K562 (cell line): ENCODE data around the gene SH3BGRL3. TPM values are rescaled to one million over a fixed set of nuclear protein-coding genes. Genes with fewer than 3 reads are reported as not detected.

Experiments used
- BRF1 ChIP-seq: IDR thresholded peaks from 3 replicates; pipeline ENCODE4 v1.6.1; 2011; ENCODE audit warnings: borderline replicate concordance, mild to moderate bottlenecking; ENCODE audit not compliant: insufficient read length; ENCODE audit errors: extremely low read depth
- CCAR2 ChIP-seq: fragments of 200-400 bp; formaldehyde crosslinking; IDR thresholded peaks from 2 replicates; pipeline ENCODE4 v1.6.1; 2017; ENCODE audit warnings: mild to moderate bottlenecking, low read depth, low read length
- COPS2 ChIP-seq: fragments of 450-650 bp; conservative IDR thresholded peaks from 2 replicates; pipeline ENCODE4 v1.6.1; 2016; ENCODE audit warnings: mild to moderate bottlenecking, moderate library complexity
- CREB1 ChIP-seq, 2 experiments: sonication (generic) in 1 of 2; formaldehyde crosslinking in 1 of 2; IDR thresholded peaks; 2 replicates each; pipeline versions ENCODE4 v1.6.1 to v1.8.0; 2012 to 2022; ENCODE audit warnings: inconsistent platforms in 1 of 2, mild to moderate bottlenecking in 1 of 2, missing genetic modification reagents in 1 of 2, moderate library complexity in 1 of 2
- GTF2F1 ChIP-seq: IDR thresholded peaks from 2 replicates; pipeline ENCODE4 v1.6.1; 2011; ENCODE audit warnings: low read depth, low read length, improper control_type of control experiment
- NCOA2 ChIP-seq, 2 experiments: fragments of 450-650 bp; IDR thresholded peaks; 2 replicates each; pipeline ENCODE4 v1.6.1; 2018; ENCODE audit warnings: mild to moderate bottlenecking in 2 of 2, moderate library complexity in 1 of 2; ENCODE audit not compliant: partially characterized antibody in 2 of 2
- NFE2L1 ChIP-seq: fragments of 450-650 bp; IDR thresholded peaks from 2 replicates; pipeline ENCODE4 v1.6.1; 2016; ENCODE audit warnings: missing genetic modification characterization, low read depth, mild to moderate bottlenecking, missing compliant biosample characterization, moderate library complexity, borderline replicate concordance
- NONO ChIP-seq, 2 experiments: fragments of 200-400 bp in 1 of 2; fragments of 450-650 bp in 1 of 2; formaldehyde crosslinking in 1 of 2; IDR thresholded peaks; 2 replicates each; pipeline ENCODE4 v1.6.1; 2017; ENCODE audit warnings: low read depth in 2 of 2, mild to moderate bottlenecking in 2 of 2, moderate library complexity in 2 of 2, low read length in 1 of 2
- RBM15 ChIP-seq: fragments of 200-400 bp; formaldehyde crosslinking; IDR thresholded peaks from 2 replicates; pipeline ENCODE4 v1.6.1; 2018; ENCODE audit warnings: mild to moderate bottlenecking, low read length, moderate library complexity; ENCODE audit not compliant: insufficient read depth
- TBL1XR1 ChIP-seq, 2 experiments: IDR thresholded peaks; 2 replicates each; pipeline ENCODE4 v1.6.1; 2012; ENCODE audit warnings: improper control_type of control experiment in 2 of 2, low read length in 2 of 2, mild to moderate bottlenecking in 1 of 2
- TRIM25 ChIP-seq: fragments of 450-650 bp; IDR thresholded peaks from 2 replicates; pipeline ENCODE4 v1.7.0; 2016; ENCODE audit warnings: borderline replicate concordance
- WHSC1 ChIP-seq: IDR thresholded peaks from one replicate; pipeline ENCODE4 v1.6.1; 2012; ENCODE audit warnings: low read length, control low read depth, inconsistent platforms
- ZBTB1 ChIP-seq: sonication (generic); formaldehyde crosslinking; IDR thresholded peaks from 2 replicates; pipeline ENCODE4 v1.8.1; 2023; ENCODE audit warnings: missing genetic modification reagents, low read depth, mild to moderate bottlenecking, borderline replicate concordance
- ZFP36 ChIP-seq: fragments of 150-350 bp; IDR thresholded peaks from 2 replicates; pipeline ENCODE4 v1.6.1; 2018; ENCODE audit warnings: low read length, low read depth; ENCODE audit not compliant: partially characterized antibody
- ZKSCAN8 ChIP-seq: fragments of 200-800 bp; sonication (Bioruptor generic); IDR thresholded peaks from 2 replicates; pipeline ENCODE4 v1.6.1; 2016; ENCODE audit warnings: missing genetic modification characterization, missing compliant biosample characterization
- ZNF584 ChIP-seq: fragments of 200-800 bp; sonication (Bioruptor generic); IDR thresholded peaks from 2 replicates; pipeline ENCODE4 v1.6.1; 2016; ENCODE audit warnings: low read depth, mild to moderate bottlenecking, missing genetic modification characterization, missing compliant biosample characterization
- ZNF77 ChIP-seq: fragments of 250-450 bp; sonication (Bioruptor Pico); IDR thresholded peaks from 2 replicates; pipeline ENCODE4 v1.5.0; 2020
- polyA plus RNA-seq, 8 experiments: library from polyadenylated mRNA; depleted of rRNA in 4 of 8; stranded (reverse) in 5 of 8; unstranded in 3 of 8; fragments of >200 nt; fragmentation: Nextera tagmentation in 2 of 8; fragmentation: Illumina TruSeq in 1 of 8; extraction: Ambion mirVana in 2 of 8; extraction: Trizol in 1 of 8; gene quantifications; 2 replicates each; pipeline versions ENCODE4 v1.2.1 to v1.2.3, GENCODE V29; 2011 to 2014; ENCODE audit warnings: inconsistent platforms in 1 of 8, missing spikeins in 1 of 8
- total RNA-seq, 7 experiments: library from RNA; depleted of rRNA in 6 of 7; stranded (reverse); fragments of >200 nt in 6 of 7; fragmentation: Illumina TruSeq in 2 of 7; extraction: Trizol in 2 of 7; gene quantifications; 2 replicates each; pipeline versions ENCODE4 v1.2.1 to v1.2.3, GENCODE V29; 2011 to 2021; ENCODE audit warnings: low replicate concordance in 1 of 7
- TF ChIP-seq, protein P1 (sequence below): fragments of 450-650 bp; IDR thresholded peaks from 2 replicates; pipeline ENCODE4 v1.6.1; 2017; ENCODE audit warnings: antibody characterized with exemption, mild to moderate bottlenecking
- TF ChIP-seq, protein P2 (sequence below): fragments of 250-450 bp; sonication (Bioruptor Pico); IDR thresholded peaks from 2 replicates; pipeline ENCODE4 v1.5.1; 2021; ENCODE audit warnings: mild to moderate bottlenecking

SH3BGRL3 gene
- total and polyA plus RNA-seq, 9 of the 15 experiments (the other 6 are each of a cell fraction or from before 2014, with no cell fraction given), result 30.3 to 140 (median 54.2) TPM

- TF ChIP-seq, protein P1, sequence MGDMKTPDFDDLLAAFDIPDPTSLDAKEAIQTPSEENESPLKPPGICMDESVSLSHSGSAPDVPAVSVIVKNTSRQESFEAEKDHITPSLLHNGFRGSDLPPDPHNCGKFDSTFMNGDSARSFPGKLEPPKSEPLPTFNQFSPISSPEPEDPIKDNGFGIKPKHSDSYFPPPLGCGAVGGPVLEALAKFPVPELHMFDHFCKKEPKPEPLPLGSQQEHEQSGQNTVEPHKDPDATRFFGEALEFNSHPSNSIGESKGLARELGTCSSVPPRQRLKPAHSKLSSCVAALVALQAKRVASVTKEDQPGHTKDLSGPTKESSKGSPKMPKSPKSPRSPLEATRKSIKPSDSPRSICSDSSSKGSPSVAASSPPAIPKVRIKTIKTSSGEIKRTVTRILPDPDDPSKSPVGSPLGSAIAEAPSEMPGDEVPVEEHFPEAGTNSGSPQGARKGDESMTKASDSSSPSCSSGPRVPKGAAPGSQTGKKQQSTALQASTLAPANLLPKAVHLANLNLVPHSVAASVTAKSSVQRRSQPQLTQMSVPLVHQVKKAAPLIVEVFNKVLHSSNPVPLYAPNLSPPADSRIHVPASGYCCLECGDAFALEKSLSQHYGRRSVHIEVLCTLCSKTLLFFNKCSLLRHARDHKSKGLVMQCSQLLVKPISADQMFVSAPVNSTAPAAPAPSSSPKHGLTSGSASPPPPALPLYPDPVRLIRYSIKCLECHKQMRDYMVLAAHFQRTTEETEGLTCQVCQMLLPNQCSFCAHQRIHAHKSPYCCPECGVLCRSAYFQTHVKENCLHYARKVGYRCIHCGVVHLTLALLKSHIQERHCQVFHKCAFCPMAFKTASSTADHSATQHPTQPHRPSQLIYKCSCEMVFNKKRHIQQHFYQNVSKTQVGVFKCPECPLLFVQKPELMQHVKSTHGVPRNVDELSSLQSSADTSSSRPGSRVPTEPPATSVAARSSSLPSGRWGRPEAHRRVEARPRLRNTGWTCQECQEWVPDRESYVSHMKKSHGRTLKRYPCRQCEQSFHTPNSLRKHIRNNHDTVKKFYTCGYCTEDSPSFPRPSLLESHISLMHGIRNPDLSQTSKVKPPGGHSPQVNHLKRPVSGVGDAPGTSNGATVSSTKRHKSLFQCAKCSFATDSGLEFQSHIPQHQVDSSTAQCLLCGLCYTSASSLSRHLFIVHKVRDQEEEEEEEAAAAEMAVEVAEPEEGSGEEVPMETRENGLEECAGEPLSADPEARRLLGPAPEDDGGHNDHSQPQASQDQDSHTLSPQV, result peak; percentile 99
- TF ChIP-seq COPS2 (no peak), TRIM25 (no peak), NONO (IDR thresholded peaks at IDR 0.05; ENCODE audit: low read depth in 2 of 2, low read length in 1 of 2) (peak in 1 of 2 experiments; percentile 58; a peak in 1 of 4 replicates), RBM15 (no peak), NCOA2 (IDR thresholded peaks at IDR 0.05; ENCODE audit: partially characterized antibody in 2 of 2) (no peak), CCAR2 (no peak), ZKSCAN8 (CRISPR knock-in tag) (no peak), CREB1 (IDR thresholded peaks at IDR 0.05) (peak; percentile 72), CREB1 (CRISPR knock-in tag; IDR thresholded peaks at IDR 0.05) (peak; percentile 81), NFE2L1 (tag) (no peak), GTF2F1 (no peak), BRF1 (no peak), TBL1XR1 (IDR thresholded peaks at IDR 0.05; ENCODE audit: low read length in 2 of 2) (peak; percentile 60 to 85), ZFP36 (peak; percentile 40), ZNF77 (CRISPR knock-in tag) (no peak), WHSC1 (no peak), ZNF584 (no peak), ZBTB1 (CRISPR knock-in tag) (peak; percentile 55; the same call in 1 of the 2 replicates)
- TF ChIP-seq, protein P2, sequence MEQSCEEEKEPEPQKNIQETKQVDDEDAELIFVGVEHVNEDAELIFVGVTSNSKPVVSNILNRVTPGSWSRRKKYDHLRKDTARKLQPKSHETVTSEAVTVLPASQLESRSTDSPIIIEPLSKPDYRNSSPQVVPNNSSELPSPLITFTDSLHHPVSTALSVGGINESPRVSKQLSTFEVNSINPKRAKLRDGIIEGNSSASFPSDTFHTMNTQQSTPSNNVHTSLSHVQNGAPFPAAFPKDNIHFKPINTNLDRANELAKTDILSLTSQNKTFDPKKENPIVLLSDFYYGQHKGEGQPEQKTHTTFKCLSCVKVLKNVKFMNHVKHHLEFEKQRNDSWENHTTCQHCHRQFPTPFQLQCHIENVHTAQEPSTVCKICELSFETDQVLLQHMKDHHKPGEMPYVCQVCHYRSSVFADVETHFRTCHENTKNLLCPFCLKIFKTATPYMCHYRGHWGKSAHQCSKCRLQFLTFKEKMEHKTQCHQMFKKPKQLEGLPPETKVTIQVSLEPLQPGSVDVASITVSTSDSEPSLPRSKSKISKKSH (CRISPR knock-in tag), result no peak
Observed at GRCh38 chr1:26284597-26285347, 4.9 kb downstream of the SH3BGRL3 start (continued).
